Daoy (cell line): ENCODE measurements around the gene RSPH1. TPM values are rescaled to one million over a fixed set of nuclear protein-coding genes. Genes with fewer than 3 reads are reported as not detected.

Source experiments
- DNase-seq: peaks from one replicate; pipeline ENCODE4 v3.0.0-alpha.2; 2015; ENCODE audit warnings: low read depth
- total RNA-seq: library from RNA; depleted of rRNA; stranded (reverse); fragments of >200 nt; shearing (Covaris generic); gene quantifications from 2 replicates; pipeline ENCODE4 v1.2.3, GENCODE V29; 2014

The RSPH1 gene
- total RNA-seq, 1 experiment from 2014 or later: 0.23 TPM

GRCh38 chr21:42513985-42514882 is 18.2 kb upstream of the RSPH1 start:
- peak; percentile 43 for DNase-seq

DNA sequence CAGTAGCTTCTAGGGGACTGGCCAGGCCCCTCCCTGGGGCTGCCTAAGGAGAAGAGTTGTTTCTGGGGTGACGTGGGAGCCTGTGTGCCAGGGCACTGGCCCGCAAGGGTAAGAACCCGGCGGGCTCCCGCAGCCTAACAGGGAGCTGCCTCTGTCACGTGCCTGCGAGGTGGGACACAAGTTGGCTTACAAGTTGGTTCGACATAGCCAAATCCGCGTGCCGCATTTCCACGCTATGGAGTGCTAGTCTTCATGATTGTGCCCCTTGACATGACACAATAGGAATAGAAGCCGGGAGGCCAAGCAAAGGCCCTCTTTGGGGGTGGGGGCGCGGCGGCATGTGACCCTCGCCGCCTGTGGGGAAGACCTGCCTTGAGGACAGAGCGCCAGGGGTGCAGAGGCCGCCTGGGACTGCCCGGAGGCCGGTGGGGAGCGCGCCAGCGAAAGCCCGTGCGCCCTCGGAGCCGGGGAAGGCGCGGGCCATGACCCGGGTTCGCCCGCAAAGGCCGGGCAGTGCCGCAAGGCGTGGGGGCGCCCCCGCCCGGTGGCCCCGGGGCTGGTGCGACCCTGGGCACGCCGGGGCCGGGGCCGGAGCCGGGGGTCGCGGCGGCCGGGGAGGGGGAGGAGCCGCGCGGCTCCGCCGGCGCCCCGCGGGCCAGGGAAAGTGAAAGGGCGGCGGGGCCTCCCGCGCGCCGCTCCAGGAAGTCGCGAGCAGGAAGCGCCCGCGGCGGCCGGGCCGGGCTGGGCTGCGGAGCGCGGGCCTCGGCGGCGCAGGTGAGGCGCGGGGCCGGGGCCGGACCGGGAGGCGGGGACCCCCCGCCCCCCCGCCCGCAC is 17.3 kb upstream of the RSPH1 start, which contains the start of gene SLC37A1:
SLC37A1 (plus strand) TSS at position 702 of the 834 bp plus-strand sequence. CDS start 4,603 bp downstream, outside the sequence.
- peak; percentile 51 for DNase-seq

DNA sequence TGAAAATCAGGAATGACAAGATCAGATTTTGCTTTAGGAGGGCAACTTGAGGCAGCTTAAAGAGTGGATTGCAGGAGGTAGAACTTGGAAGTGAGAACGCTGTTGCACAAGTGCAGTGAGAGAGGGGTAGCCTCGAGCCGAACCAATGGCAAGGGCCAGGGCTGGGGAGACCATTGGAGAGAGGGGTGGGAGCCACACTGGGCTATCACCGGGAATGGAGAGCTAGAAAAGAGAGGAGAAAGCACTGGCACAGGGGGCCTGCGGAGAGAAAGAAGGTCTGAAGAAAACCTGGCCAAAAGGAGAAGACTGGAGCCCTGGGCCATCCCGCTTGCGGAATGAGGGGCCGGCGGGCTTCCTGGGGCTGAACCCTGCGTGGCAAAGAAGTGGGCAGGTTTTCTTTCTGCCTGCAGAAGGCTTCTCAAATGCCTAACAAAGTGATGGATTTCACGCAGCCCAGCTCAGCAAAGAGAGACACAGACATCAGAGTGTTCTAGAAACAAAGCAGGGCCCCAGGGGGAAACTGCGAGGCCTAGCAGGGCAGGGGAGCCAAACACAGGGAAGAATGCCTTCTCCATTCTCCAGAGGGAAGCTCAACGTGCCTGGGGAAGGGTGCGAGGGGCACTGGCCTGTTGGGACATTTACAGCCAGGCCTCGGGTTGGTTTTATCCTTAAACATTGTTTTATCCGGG is 16.5 kb upstream of the RSPH1 start:
- DNase-seq: no peak

DNA sequence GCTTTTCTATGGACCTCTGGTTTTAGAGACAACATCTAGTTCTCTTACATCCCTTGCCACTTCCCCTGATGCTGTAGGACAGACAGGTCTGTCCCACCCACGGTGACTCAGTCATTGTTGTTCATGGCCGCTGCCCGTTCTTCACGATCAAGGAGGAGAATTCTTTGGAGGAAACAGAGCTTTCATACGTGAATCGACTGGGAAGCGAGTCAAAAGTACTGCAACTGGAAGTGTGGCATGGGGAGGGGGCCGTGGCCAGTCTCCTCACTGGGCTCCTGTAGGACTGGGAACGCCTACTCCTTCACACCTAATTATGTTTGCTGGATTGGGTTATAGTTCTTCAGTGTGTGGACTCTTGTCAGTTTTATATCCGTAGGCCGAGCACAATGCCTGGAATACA is 13.2 kb upstream of the RSPH1 start:
- no peak for DNase-seq

- DNase-seq: no peak
Observed at GRCh38 chr21:42508371-42508770, 12.3 kb upstream of the RSPH1 start.

- DNase-seq: no peak
Observed at GRCh38 chr21:42507418-42507817, 11.4 kb upstream of the RSPH1 start.

- DNase-seq: no peak
Observed at GRCh38 chr21:42505090-42505726, 9.2 kb upstream of the RSPH1 start.

DNA sequence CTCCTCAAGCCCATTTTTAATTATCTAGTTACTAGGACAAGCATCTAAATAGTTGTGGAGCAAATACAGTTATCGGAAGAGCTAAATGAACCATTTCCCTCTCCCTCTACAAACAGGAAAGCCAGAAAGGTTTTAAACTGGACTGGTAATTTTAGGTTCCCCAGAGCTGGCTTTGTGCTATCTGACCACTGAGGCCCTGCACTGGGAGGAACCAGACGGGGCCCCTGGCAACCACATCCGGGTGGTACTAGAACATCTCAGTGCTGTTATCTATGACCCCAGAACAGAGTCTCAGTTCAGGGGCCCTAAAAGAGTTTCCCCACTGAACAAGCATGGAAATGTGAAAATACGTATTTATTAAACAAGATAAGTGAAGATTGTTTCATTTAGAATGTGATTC is 7.7 kb upstream of the RSPH1 start:
- DNase-seq: no peak

DNA sequence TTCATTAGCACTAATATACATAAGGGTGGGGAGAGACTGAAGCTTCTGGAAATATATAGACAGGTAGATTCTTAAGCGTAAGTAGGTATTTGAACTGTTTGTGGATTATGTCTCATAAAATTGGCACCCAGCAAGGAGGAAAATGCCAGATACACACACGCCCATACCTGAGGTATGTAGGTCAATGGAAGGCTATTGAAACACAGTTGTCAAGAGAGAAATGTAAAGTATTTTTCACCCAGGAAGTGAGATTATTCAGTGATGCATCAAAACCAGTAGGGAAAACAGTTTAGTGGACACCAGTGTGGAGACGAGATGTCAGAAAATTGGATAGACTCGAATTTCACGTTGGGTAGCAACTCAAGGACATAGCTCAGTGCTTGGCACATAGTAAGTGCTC is 4.7 kb upstream of the RSPH1 start:
- DNase-seq: no peak

DNA sequence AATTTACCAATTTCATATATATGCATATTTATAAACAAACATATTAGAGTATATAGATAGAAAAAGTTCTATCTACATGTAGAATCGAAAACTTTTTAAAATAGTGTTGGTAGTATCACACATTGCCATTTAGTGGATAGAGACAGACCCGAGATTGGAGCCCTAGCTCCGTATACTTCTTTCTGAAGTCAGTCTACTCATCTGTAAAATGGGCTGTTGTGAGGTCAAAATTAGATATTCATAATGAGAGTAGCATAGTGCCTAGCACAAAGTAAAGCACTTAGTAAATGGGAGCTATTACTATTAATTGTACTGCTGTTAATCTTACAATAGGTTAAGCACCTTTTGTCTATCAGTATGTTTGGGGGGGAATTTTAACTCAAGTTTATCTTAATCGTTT is 4.2 kb upstream of the RSPH1 start:
- DNase-seq: no peak

DNA sequence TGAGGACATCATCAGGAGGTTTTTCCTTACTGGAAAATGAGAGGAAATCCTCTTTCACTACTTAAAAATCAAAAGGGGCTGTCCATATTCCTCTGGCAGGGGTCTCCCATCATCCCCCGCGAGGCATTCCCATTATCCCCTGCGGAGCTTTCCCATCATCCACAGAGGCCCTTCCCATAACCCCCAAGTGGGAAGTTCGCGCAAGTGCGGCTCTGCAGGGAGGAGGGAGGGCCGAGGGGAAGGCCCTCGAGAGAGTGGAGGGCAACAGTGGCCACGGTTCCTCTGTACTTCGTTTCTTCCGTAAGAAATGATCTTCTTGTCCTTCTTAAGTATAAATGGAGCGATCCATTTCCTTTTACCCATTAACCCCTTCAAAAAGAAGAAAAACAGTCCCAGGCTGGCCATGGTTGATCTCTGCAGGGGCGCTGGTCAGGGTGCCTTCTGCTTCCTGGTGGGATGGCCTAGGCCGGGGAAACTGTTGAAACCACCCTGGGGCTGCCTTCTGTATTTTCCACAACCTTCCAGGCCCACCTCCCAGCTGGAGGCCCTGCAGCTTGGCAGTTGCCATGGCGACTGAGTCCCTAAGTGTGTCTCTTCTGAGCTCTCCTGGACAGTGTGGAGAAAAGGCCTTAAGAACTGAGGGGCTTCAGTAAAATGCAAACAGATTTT is 3.6 kb upstream of the RSPH1 start:
- DNase-seq: no peak

DNA sequence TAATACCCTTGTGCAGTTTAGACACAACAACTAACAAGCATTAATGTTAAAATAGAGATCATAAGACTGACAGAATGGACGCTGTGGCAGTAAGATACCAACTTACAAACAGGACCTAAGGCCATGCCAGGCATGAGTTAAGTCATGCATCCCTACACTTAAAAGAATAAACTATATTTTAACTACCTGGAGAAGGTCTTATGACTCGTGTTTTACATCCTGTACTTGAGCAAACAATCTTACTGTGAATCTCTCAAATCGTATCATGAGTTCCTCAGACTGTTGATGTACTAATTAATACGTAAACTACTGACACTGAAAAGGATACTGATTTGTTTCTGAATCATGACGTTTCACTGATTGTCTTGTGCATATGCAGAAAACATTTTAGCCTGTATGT is 2.0 kb upstream of the RSPH1 start:
- no peak for DNase-seq

DNA sequence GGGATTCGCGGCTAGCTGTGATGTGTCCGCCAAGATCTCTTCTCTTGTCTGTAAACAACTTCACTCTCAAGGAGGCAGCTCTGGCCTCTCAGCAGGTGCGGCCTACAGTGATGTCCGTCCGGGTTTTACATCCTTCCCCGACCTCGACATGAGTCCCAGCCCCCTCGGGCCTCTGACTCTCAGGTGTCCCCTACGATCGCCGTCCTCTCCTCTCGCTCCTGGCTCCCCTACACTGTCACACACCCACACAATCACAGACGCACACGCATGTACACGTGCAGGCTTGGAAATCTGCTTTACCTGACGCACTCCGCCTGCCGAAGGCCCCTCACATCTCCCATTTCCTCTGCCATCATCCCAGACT is 797 bp upstream of the RSPH1 start:
- DNase-seq: no peak

- no peak for DNase-seq
Observed at GRCh38 chr21:42495765-42496119, 282 bp downstream of the RSPH1 start.

GRCh38 chr21:42495027-42495426 is 997 bp downstream of the RSPH1 start:
- no peak for DNase-seq

DNA sequence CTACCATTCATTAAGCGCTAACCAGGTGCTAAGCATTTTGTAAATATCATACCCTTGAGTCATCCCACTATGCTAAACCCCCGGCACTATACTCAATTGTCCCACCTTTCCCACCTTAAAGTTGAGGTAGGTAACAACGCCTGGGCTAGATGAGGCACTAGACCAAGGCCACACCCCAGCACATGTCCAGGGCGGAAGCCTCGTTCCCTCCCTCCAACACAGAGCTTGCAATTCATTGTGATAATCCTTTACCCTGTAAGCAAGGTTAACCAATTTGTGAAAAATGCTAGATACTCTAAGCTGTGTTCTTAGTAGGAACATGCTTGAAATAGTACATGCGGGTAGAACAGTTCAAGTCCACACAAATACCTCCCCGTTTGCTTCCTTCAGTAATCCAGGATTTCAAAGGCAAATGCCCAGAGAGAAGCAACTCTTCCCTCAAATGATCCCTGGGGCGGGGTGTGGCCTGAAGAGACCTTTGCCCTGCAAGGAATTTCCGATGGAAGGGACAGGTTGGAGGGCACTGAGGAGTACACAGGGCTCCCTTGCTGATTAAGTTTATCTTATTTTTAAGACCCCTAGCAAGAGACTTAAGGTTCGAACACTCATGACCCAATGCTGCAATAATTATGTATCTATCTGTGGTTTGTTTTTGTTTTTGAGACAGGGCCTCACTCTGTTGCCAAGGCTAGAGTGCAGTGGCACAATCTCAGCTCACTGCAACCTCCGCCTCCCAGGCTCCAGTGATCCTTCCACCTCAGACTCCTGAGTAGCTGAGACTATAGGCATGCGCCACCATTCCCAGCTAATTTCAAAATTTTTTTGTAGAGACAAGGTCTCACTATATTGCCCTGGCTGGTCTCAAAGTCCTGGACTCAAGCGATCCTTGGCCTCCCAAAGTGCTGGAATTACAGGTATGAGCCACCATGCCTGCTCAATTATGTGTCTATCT is 2.6 kb downstream of the RSPH1 start:
- DNase-seq: no peak

- no peak for DNase-seq
Observed at GRCh38 chr21:42492201-42492600, 3.8 kb downstream of the RSPH1 start.

DNA sequence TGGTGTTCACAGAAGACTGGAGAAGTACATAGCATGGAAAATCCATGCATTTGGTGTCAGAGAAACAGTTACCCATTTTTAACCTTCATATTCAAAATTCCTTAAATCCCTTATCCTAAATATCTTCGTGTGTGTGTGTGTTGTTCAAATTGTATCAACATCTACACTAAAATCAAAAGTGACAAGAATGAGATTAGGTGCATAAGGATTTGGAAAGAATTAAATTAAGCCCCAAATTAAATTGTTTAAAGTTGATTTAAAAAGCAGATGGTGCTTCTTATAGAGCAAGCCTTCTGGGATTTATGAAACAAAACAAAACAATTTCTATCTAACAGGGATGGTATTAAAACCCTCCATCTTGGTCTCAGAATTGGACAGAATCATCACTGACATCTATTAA is 4.7 kb downstream of the RSPH1 start:
- DNase-seq: no peak

DNA sequence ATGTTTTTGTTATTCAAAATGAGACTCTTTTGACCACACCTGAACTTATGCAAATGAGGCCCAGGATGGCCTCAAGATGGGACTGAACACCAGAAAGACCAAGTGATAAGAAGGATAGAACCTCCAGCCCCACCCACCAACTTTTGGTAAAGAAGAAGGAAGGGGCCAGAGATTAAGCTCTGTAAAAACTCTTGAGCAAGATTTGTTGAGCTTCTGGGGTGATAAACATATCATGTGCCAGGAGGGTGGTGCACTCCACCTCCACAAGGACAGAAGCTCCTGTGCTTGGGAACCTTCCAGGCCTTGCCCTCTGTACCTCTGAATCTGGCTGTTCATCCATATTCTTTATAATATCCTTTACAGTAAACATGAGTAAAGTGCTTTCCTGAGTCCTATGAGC is 5.3 kb downstream of the RSPH1 start:
- no peak for DNase-seq

GRCh38 chr21:42489991-42490390 is 6.0 kb downstream of the RSPH1 start:
- no peak for DNase-seq
